ENCODE results near the gene SCRN2. TPM values are rescaled to one million over a fixed set of nuclear protein-coding genes. Genes with fewer than 3 reads are reported as not detected.

The SCRN2 gene
- total RNA-seq, 6 experiments from 2014 or later, result 33.9 to 46.6 (median 39.1) TPM

DNA sequence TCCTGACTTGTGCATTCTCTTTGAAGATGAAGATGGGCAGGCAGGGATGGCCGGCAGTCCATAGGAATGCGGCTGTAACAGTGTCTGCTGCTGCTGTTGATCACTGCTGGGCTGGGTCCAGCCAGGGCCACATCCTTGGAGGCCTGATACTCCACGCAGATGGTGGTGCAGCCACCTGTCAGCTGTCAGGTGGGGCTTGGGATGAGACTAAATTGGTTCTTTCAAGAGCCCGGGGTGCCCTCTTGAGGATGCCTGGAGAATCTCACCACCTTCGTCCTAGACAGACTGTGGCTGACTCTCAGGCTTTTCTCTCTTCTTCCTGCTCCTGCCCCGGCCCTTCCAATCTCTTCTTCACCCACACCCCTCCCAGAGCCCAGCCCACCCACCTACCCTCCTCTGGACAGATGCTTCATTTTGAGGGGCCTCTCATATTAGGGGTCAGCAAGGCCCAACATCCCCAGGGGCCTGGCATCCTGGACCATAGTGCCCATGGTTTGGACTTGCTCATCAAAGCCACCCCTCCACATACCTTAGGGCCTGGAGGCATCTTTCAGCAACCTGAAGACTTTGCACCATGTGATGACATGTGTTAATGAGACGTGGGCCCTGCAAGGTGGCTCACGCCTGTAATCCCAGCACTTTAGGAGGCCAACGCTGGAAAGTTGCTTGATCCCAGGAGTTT lies 38.6 kb downstream of the SCRN2 start:
- H3K4me3 Mint-ChIP-seq, result no peak overlapping the region
- no peaks in the 10 kb centered on the region for H3K9me3 Mint-ChIP-seq
- DNase-seq, result peak; percentile 33
- H3K27ac Mint-ChIP-seq, result no peak overlapping the region
- H3K36me3 Mint-ChIP-seq (ENCODE audit: low read depth), result peaks cover 8% of the 10 kb centered on the region
- peaks cover 15% of the 10 kb centered on the region for H3K27me3 Mint-ChIP-seq (ENCODE audit: insufficient read depth)
- H3K4me1 Mint-ChIP-seq (ENCODE audit: low read depth), result no peaks in the 10 kb centered on the region
- TF ChIP-seq, protein P1, sequence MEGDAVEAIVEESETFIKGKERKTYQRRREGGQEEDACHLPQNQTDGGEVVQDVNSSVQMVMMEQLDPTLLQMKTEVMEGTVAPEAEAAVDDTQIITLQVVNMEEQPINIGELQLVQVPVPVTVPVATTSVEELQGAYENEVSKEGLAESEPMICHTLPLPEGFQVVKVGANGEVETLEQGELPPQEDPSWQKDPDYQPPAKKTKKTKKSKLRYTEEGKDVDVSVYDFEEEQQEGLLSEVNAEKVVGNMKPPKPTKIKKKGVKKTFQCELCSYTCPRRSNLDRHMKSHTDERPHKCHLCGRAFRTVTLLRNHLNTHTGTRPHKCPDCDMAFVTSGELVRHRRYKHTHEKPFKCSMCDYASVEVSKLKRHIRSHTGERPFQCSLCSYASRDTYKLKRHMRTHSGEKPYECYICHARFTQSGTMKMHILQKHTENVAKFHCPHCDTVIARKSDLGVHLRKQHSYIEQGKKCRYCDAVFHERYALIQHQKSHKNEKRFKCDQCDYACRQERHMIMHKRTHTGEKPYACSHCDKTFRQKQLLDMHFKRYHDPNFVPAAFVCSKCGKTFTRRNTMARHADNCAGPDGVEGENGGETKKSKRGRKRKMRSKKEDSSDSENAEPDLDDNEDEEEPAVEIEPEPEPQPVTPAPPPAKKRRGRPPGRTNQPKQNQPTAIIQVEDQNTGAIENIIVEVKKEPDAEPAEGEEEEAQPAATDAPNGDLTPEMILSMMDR (IDR thresholded peaks at IDR 0.05), result peak; percentile 71

DNA sequence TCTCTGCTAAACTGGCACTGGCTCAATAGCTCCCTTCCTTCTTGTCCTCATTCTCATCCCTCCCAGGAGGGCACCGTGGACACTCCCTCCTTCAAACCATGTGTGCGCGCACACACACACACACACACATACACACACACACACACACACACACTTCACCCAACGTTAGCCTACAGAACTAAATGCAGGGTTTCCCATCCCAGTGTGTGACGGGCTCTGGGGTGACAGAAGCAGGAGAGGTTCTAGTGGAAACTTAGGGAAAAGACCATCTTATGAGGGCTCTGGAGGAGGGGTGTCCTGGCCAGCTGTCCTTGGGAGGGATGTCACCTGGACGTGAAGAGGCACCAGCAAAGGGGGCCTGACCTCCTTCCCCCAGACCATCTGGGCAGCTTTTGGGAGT lies 39.2 kb downstream of the SCRN2 start:
- Mint-ChIP-seq H3K36me3 (ENCODE audit: low read depth) (peaks cover 2% of the 10 kb centered on the region; the same call in 1 of the 2 replicates), H3K27ac (no peak overlapping the region), H3K4me3 (no peak overlapping the region), H3K27me3 (ENCODE audit: insufficient read depth) (peaks cover 17% of the 10 kb centered on the region), H3K4me1 (ENCODE audit: low read depth) (no peaks in the 10 kb centered on the region), H3K9me3 (no peaks in the 10 kb centered on the region)
- TF ChIP-seq, protein P1 (IDR thresholded peaks at IDR 0.05), result no peak
- DNase-seq, result no peak

DNA sequence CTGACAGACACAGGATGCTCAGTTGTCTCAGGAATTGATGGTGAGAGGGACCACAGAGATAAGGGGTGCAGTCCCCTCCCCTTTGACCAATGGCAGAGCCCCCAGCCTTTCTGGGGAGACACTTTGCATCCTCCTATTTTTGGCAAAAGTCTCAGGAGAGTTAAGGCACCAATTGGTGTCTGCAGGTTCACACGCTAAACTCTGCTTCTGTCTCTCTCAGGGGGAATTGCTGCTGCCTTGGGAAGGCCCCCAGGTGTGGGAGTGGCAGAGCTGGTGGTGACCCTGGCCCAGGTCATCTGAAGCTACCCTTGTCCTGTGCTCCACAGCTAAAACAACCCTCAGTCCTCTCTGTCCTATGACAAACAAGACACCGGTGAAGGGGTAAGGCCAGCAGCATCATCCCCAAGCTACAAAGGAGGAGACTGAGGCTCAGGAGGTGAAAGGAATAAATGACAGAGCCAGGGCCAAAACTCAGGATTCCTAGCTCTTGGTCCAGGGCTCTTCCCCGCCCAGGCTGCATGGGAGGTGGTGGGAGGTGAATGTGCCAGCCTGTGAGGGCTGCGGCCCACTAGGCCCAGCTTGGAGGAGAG lies 39.8 kb downstream of the SCRN2 start:
- H3K9me3 Mint-ChIP-seq, result no peaks in the 10 kb centered on the region
- no peaks in the 10 kb centered on the region for H3K36me3 Mint-ChIP-seq (ENCODE audit: low read depth)
- no peak overlapping the region for H3K4me3 Mint-ChIP-seq
- TF ChIP-seq, protein P1 (IDR thresholded peaks at IDR 0.05), result no peak
- H3K4me1 Mint-ChIP-seq (ENCODE audit: low read depth), result no peaks in the 10 kb centered on the region
- H3K27ac Mint-ChIP-seq, result no peak overlapping the region
- peaks cover 20% of the 10 kb centered on the region for H3K27me3 Mint-ChIP-seq (ENCODE audit: insufficient read depth)
- DNase-seq, result no peak

DNA sequence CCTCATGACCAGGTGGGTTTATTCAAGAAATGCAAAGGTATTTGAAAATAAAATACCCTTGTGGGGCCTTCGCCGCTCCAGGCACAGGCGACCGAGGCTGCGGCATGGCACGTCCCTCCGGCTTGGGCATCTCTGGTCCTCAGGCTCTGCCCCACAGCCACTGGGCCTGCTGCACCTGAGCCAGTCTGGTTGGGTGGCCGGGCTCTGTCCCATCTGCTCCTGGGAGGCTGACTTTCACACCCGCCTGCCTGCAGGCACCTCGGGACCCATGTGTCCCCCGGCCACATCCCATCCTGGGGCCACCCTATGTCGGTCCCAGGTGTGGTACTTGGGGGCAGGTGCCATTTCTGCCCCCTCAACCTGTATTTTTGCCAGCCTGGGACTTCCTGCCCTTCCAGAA lies 40.4 kb downstream of the SCRN2 start:
- TF ChIP-seq, protein P1 (IDR thresholded peaks at IDR 0.05), result no peak
- Mint-ChIP-seq H3K4me1 (ENCODE audit: low read depth) (no peaks in the 10 kb centered on the region), H3K36me3 (ENCODE audit: low read depth) (no peaks in the 10 kb centered on the region), H3K4me3 (no peak overlapping the region), H3K27me3 (ENCODE audit: insufficient read depth) (peaks cover 24% of the 10 kb centered on the region), H3K9me3 (no peaks in the 10 kb centered on the region), H3K27ac (no peak overlapping the region)
- no peak for DNase-seq

DNA sequence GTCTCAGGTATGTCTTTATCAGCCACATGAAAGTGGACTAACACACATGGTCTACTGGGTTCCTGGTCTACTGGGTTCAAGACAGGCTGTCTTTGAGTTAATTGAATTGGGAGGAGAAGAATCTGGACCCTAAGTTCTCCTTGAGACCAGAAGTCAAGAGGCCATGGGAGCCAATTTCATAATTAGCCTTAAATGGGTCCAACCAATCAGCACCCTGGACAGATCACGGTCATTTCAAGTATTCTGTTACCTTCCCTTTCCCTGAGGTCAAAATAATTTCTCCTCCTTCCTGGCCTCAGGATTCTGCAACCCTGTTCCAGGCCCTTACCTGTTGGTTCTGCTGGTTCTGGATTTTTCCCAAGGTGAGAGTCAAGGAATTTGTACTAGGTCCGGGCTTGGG lies 43.3 kb downstream of the SCRN2 start:
- no peak for DNase-seq
- Mint-ChIP-seq H3K4me1 (ENCODE audit: low read depth) (no peaks in the 10 kb centered on the region), H3K36me3 (ENCODE audit: low read depth) (no peaks in the 10 kb centered on the region), H3K9me3 (no peaks in the 10 kb centered on the region), H3K4me3 (no peak overlapping the region), H3K27ac (no peak overlapping the region), H3K27me3 (ENCODE audit: insufficient read depth) (peaks cover 38% of the 10 kb centered on the region)
- TF ChIP-seq, protein P1 (IDR thresholded peaks at IDR 0.05), result no peak
